Stimulated activated CD4-positive, alpha-beta T cell treated with anti-CD3 and anti-CD28 coated beads, Interleukin-4, amount 100 ng/mL, for 24 hours (primary cell): ENCODE results near the gene LIG3.
"Not testable (repeated sequence)": the region's sequence is repeated elsewhere in the genome, so short reads cannot be mapped to it uniquely, and the experiment has no call there.

Source experiments
- DNase-seq: peaks from one replicate; pipeline ENCODE4 v3.0.0-alpha.2; 2020

The LIG3 gene

GRCh38 chr17:35000965-35001364 lies 20.7 kb downstream of the LIG3 start:
- not testable (repeated sequence) for DNase-seq

- no peak for DNase-seq
These were observed 21.2 kb downstream of the LIG3 start for GRCh38 chr17:35001549-35001948.

GRCh38 chr17:35002876-35003551 lies 22.7 kb downstream of the LIG3 start:
- no peak for DNase-seq

GRCh38 chr17:35003778-35004177 lies 23.5 kb downstream of the LIG3 start:
- DNase-seq = no peak

GRCh38 chr17:35006345-35006744 lies 26.0 kb downstream of the LIG3 start:
- no peak for DNase-seq

- DNase-seq = no peak
These were observed 26.6 kb downstream of the LIG3 start for GRCh38 chr17:35006961-35007360.

- no peak for DNase-seq
These were observed 29.8 kb downstream of the LIG3 start for GRCh38 chr17:35010093-35010492.

- no peak for DNase-seq
These were observed 31.4 kb downstream of the LIG3 start for GRCh38 chr17:35011671-35012216.

GRCh38 chr17:35016369-35016768 lies 36.1 kb downstream of the LIG3 start:
- DNase-seq = no peak

- no peak for DNase-seq
These were observed 36.7 kb downstream of the LIG3 start for GRCh38 chr17:35017021-35017420.

- DNase-seq = no peak
These were observed 38.5 kb downstream of the LIG3 start for GRCh38 chr17:35018814-35019213.

GRCh38 chr17:35019386-35020179 lies 39.3 kb downstream of the LIG3 start:
- DNase-seq = no peak

GRCh38 chr17:35021520-35022380 lies 41.4 kb downstream of the LIG3 start:
- no peak for DNase-seq

- DNase-seq = peak; percentile 80
These were observed 42.3 kb downstream of the LIG3 start for GRCh38 chr17:35022536-35023063.

GRCh38 chr17:35023538-35023937 lies 43.2 kb downstream of the LIG3 start:
- no peak for DNase-seq

- DNase-seq = no peak
These were observed 45.2 kb downstream of the LIG3 start for GRCh38 chr17:35025541-35025940.

GRCh38 chr17:35028097-35028496 lies 47.8 kb downstream of the LIG3 start:
- DNase-seq = not testable (repeated sequence)

- DNase-seq = no peak
These were observed 48.4 kb downstream of the LIG3 start for GRCh38 chr17:35028531-35029262.

- no peak for DNase-seq
These were observed 50.5 kb downstream of the LIG3 start for GRCh38 chr17:35030780-35031179.

GRCh38 chr17:35038453-35038852 lies 58.1 kb downstream of the LIG3 start:
- no peak for DNase-seq

- DNase-seq = no peak
These were observed 61.1 kb downstream of the LIG3 start for GRCh38 chr17:35041390-35041789.

- no peak for DNase-seq
These were observed 63.9 kb downstream of the LIG3 start for GRCh38 chr17:35044181-35044580.
